Body of pancreas (tissue), 4 donors: Measurements from ENCODE around the gene LYST.

Experiments used
- POLR2A ChIP-seq, 3 donors: fragments of 450-650 bp; IDR thresholded peaks; one replicate each; pipeline ENCODE4 v1.6.1; 2016; ENCODE audit warnings: antibody characterized with exemption in 3 of 3, mild to moderate bottlenecking in 2 of 3
- TF ChIP-seq, protein P1 (sequence below), 7 experiments: fragments of 450-650 bp in 4 of 7; fragments of 200-600 bp in 3 of 7; sonication (generic) in 3 of 7; IDR thresholded peaks; one replicate each; pipeline ENCODE4 v1.5.1; 2016 to 2019; ENCODE audit warnings: antibody characterized with exemption in 7 of 7

DNA sequence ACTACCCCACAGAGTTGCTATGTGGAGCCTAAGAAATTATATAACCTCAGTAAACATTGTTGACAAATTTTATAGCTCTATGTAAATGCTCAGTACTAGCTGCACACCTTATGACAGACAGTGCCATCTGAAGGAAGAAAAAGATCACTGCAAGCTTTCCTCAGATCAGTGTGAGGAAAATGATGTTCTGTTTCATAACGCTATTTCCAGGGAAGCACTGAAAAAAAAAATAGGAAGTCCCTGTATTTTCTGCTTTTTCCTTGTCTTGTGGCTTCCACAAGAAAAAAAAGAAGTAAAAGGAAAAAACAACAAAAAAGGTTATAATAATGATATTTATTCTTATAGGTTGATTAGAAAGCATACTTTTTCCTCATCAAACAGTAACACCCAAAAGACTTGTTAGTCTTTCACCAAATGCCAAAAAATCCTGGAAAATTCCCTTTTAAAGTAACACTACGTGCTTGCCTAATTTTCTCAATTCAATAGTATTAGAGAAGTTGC is 23.2 kb downstream of the LYST start:
- TF ChIP-seq, protein P1, sequence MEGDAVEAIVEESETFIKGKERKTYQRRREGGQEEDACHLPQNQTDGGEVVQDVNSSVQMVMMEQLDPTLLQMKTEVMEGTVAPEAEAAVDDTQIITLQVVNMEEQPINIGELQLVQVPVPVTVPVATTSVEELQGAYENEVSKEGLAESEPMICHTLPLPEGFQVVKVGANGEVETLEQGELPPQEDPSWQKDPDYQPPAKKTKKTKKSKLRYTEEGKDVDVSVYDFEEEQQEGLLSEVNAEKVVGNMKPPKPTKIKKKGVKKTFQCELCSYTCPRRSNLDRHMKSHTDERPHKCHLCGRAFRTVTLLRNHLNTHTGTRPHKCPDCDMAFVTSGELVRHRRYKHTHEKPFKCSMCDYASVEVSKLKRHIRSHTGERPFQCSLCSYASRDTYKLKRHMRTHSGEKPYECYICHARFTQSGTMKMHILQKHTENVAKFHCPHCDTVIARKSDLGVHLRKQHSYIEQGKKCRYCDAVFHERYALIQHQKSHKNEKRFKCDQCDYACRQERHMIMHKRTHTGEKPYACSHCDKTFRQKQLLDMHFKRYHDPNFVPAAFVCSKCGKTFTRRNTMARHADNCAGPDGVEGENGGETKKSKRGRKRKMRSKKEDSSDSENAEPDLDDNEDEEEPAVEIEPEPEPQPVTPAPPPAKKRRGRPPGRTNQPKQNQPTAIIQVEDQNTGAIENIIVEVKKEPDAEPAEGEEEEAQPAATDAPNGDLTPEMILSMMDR (IDR thresholded peaks at IDR 0.05), result peak in 4 of 7 experiments; percentile 7 to 40 (median 20)
- TF ChIP-seq POLR2A (IDR thresholded peaks at IDR 0.05), result no peak
